Chondrocyte (in vitro differentiated cells): ENCODE measurements around the gene EFCAB12. TPM values are rescaled to one million over a fixed set of nuclear protein-coding genes. Genes with fewer than 3 reads are reported as not detected.
"Not testable (repeated sequence)": the region's sequence is repeated elsewhere in the genome, so short reads cannot be mapped to it uniquely, and the experiment has no call there.

ENCODE experiments used
- DNase-seq: peaks from one replicate; pipeline ENCODE4 v3.0.0; 2021; ENCODE audit warnings: mixed read lengths, low spot score
- H3K27ac Mint-ChIP-seq: one replicate; pipeline ENCODE4 v1.8.0; 2021; ENCODE audit warnings: mild to moderate bottlenecking, moderate library complexity, mixed read lengths; ENCODE audit not compliant: unreplicated experiment
- H3K27me3 Mint-ChIP-seq: 2 replicates; pipeline ENCODE4 v1.8.0; 2021; ENCODE audit warnings: low read depth, mixed read lengths
- H3K36me3 Mint-ChIP-seq: 2 replicates; pipeline ENCODE4 v1.8.0; 2021; ENCODE audit warnings: low read depth, mixed read lengths
- H3K4me1 Mint-ChIP-seq: 2 replicates; pipeline ENCODE4 v1.8.0; 2021; ENCODE audit warnings: low read depth, mild to moderate bottlenecking, mixed read lengths
- H3K4me3 Mint-ChIP-seq: one replicate; pipeline ENCODE4 v1.8.0; 2021; ENCODE audit warnings: mild to moderate bottlenecking, moderate library complexity, mixed read lengths; ENCODE audit not compliant: unreplicated experiment
- H3K9me3 Mint-ChIP-seq: 2 replicates; pipeline ENCODE4 v1.8.0; 2021; ENCODE audit warnings: low read depth, mixed read lengths
- total RNA-seq: library from RNA; stranded (reverse); gene quantifications from 3 replicates; pipeline ENCODE4 v1.2.1, GENCODE V29; 2021
- TF ChIP-seq, protein P1 (sequence below): fragments of 200-600 bp; sonication (generic); IDR thresholded peaks from 2 replicates; pipeline ENCODE4 v1.5.0; 2021; ENCODE audit warnings: antibody characterized with exemption, mild to moderate bottlenecking, moderate library complexity

The EFCAB12 gene
- total RNA-seq, 1 donor from 2014 or later, result not detected

- Mint-ChIP-seq H3K27ac (no peak overlapping the region), H3K4me1 (peaks cover 17% of the 10 kb centered on the region), H3K36me3 (no peaks in the 10 kb centered on the region), H3K4me3 (no peak overlapping the region), H3K9me3 (no peaks in the 10 kb centered on the region), H3K27me3 (no peaks in the 10 kb centered on the region)
- TF ChIP-seq, protein P1, sequence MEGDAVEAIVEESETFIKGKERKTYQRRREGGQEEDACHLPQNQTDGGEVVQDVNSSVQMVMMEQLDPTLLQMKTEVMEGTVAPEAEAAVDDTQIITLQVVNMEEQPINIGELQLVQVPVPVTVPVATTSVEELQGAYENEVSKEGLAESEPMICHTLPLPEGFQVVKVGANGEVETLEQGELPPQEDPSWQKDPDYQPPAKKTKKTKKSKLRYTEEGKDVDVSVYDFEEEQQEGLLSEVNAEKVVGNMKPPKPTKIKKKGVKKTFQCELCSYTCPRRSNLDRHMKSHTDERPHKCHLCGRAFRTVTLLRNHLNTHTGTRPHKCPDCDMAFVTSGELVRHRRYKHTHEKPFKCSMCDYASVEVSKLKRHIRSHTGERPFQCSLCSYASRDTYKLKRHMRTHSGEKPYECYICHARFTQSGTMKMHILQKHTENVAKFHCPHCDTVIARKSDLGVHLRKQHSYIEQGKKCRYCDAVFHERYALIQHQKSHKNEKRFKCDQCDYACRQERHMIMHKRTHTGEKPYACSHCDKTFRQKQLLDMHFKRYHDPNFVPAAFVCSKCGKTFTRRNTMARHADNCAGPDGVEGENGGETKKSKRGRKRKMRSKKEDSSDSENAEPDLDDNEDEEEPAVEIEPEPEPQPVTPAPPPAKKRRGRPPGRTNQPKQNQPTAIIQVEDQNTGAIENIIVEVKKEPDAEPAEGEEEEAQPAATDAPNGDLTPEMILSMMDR, result no peak
- DNase-seq, result no peak
Measured at GRCh38 chr3:129416415-129416814, 12.0 kb downstream of the EFCAB12 start.

GRCh38 chr3:129415830-129416229 is 12.6 kb downstream of the EFCAB12 start:
- H3K36me3 Mint-ChIP-seq, result no peaks in the 10 kb centered on the region
- H3K27ac Mint-ChIP-seq, result no peak overlapping the region
- no peak for DNase-seq
- no peak overlapping the region for H3K4me3 Mint-ChIP-seq
- peaks cover 17% of the 10 kb centered on the region for H3K4me1 Mint-ChIP-seq
- H3K27me3 Mint-ChIP-seq, result no peaks in the 10 kb centered on the region
- no peaks in the 10 kb centered on the region for H3K9me3 Mint-ChIP-seq
- TF ChIP-seq, protein P1, result no peak

GRCh38 chr3:129415378-129415777 is 13.1 kb downstream of the EFCAB12 start:
- no peak for DNase-seq
- TF ChIP-seq, protein P1, result no peak
- Mint-ChIP-seq H3K4me1 (peaks cover 17% of the 10 kb centered on the region), H3K27me3 (no peaks in the 10 kb centered on the region), H3K9me3 (no peaks in the 10 kb centered on the region), H3K27ac (no peak overlapping the region), H3K4me3 (no peak overlapping the region), H3K36me3 (no peaks in the 10 kb centered on the region)

DNA sequence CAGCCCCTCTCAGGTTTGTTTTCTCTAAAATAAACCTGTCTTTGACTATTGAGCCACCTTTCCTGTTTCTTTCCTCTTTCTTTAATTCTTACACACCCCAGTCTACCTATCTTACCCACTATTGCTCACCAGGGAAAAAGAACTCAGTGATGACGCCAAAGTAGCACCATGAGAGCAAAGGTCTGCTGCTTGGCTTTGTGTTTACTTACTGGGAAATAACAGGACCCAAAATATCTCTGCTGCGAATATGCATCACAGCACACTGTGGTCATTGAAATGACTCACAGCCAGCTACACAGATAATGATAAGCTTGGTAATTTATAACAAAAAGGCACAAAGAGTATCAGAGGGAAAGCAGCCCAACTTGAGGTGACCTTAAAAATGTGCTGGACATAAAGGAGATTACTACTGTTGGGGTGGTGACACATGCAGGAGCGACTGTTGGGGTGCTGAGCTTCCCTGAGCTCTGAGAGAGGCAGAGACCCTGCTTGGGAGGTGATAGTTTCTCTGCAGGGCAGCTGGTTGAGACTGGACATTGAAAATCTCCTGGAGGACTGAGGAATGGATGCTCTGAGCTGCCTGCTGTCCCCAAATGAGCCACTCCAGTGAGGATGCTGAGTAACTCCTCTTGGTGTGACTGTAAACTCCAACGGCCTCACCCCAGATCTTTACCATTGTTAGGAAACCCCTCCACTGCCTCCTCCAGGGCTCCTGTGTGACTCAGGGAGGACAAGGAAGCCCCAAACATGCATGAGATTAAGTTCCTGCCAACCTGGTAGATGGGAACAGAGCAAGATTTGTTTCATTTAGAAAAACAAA is 14.5 kb downstream of the EFCAB12 start:
- Mint-ChIP-seq H3K4me3 (no peak overlapping the region), H3K27me3 (no peaks in the 10 kb centered on the region)

DNA sequence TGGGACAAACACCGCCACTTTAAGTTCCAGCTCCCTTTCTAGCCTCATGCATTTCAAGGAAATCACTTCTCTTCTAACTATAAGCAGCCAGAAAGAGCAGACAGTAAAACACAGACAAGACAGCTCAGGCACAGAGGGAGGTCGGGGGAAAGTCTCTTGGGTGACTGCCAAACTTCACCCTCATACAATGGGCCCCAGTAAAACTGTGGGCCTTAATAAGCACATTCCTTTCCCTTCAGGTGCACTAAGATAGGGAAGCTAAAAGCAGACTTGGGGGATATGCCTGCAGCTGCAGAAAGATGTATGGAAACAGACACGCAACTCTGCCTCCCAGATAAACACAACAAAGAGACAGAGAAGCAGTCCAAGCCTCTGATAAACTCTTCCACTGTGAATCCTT is 15.2 kb downstream of the EFCAB12 start:
- DNase-seq, H3K27me3 Mint-ChIP-seq, H3K9me3 Mint-ChIP-seq, H3K4me3 Mint-ChIP-seq, H3K27ac Mint-ChIP-seq, H3K36me3 Mint-ChIP-seq: not testable (repeated sequence)
- peaks cover 17% of the 10 kb centered on the region for H3K4me1 Mint-ChIP-seq

More for the DNA sequence above, 14.5 kb downstream of the EFCAB12 start:
- TF ChIP-seq, protein P1, result no peak
- Mint-ChIP-seq H3K9me3 (no peaks in the 10 kb centered on the region), H3K36me3 (no peaks in the 10 kb centered on the region), H3K4me1 (peaks cover 17% of the 10 kb centered on the region), H3K27ac (peak overlapping the region; percentile 13)
- no peak for DNase-seq
